ENCODE measurements around the gene SLBP. TPM values are rescaled to one million over a fixed set of nuclear protein-coding genes. Genes with fewer than 3 reads are reported as not detected.

SLBP gene
- total RNA-seq, 4 donors from 2014 or later, result 17.0 to 25.6 (median 21.0) TPM

DNA sequence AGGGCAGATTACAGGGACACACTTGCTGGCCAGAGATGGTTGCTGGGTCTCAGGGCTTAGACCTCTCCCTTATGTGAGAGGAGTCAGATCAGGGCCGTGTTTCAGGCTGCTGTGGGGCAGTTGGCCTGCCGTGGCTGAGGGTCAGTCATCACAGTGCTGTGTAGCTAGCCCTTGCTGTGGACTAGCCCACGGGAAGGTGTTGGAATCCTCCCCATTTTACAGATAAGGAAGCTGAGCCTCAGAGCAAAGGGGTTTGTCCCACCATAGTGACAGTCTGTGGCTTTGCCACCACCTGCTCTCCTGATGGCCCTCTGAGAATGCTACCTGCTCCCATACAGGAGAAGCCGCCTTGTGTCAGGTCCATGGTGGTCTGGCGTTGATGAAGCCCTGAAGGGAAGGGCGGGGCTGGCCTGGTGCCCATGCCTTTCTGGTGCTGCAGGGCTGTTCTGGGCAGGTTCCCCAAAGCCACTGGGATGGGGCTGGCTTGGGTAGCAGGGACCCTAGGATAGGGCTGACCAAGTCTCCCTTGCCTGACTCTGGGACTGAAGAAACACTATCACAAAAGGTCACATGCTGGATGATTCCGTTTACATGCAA lies 25.6 kb downstream of the SLBP start:
- in situ Hi-C loops (cut with MboI; ENCODE audit: low sequenced_read_pairs in 4 of 4), result loop anchor here in 2 of 4 donors (5.0 kb wide), 2 partner anchors 41 to 166 kb away; no protein-coding TSS in a partner anchor
- H3K27me3 ChIP-seq, result no peaks in the 10 kb centered on the region
- TF ChIP-seq, protein P1, sequence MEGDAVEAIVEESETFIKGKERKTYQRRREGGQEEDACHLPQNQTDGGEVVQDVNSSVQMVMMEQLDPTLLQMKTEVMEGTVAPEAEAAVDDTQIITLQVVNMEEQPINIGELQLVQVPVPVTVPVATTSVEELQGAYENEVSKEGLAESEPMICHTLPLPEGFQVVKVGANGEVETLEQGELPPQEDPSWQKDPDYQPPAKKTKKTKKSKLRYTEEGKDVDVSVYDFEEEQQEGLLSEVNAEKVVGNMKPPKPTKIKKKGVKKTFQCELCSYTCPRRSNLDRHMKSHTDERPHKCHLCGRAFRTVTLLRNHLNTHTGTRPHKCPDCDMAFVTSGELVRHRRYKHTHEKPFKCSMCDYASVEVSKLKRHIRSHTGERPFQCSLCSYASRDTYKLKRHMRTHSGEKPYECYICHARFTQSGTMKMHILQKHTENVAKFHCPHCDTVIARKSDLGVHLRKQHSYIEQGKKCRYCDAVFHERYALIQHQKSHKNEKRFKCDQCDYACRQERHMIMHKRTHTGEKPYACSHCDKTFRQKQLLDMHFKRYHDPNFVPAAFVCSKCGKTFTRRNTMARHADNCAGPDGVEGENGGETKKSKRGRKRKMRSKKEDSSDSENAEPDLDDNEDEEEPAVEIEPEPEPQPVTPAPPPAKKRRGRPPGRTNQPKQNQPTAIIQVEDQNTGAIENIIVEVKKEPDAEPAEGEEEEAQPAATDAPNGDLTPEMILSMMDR (IDR thresholded peaks at IDR 0.05 in 4 of 5, conservative IDR thresholded peaks at IDR 0.05 in 1 of 5), result no peak
- no peak for TF ChIP-seq POLR2A (IDR thresholded peaks at IDR 0.05)
- intact Hi-C loops (cut with DNase I; ENCODE audit: low total_unique reads), result loop anchor here (10.0 kb wide), 1 partner anchor 318 kb away; the partner anchor contains the start of gene NELFA
- ATAC-seq (no peak), DNase-seq (no peak)
- H3K36me3 ChIP-seq, result peaks cover 0 to 10% of the 10 kb centered on the region in 2 donors
- no peaks in the 10 kb centered on the region for H3K9me3 ChIP-seq
- peaks cover 0 to 11% of the 10 kb centered on the region in 2 donors for H3K4me1 ChIP-seq
- no peak overlapping the region for H3K4me3 ChIP-seq
- H3K27ac ChIP-seq, result peak overlapping the region in 1 of 4 donors; percentile 62

DNA sequence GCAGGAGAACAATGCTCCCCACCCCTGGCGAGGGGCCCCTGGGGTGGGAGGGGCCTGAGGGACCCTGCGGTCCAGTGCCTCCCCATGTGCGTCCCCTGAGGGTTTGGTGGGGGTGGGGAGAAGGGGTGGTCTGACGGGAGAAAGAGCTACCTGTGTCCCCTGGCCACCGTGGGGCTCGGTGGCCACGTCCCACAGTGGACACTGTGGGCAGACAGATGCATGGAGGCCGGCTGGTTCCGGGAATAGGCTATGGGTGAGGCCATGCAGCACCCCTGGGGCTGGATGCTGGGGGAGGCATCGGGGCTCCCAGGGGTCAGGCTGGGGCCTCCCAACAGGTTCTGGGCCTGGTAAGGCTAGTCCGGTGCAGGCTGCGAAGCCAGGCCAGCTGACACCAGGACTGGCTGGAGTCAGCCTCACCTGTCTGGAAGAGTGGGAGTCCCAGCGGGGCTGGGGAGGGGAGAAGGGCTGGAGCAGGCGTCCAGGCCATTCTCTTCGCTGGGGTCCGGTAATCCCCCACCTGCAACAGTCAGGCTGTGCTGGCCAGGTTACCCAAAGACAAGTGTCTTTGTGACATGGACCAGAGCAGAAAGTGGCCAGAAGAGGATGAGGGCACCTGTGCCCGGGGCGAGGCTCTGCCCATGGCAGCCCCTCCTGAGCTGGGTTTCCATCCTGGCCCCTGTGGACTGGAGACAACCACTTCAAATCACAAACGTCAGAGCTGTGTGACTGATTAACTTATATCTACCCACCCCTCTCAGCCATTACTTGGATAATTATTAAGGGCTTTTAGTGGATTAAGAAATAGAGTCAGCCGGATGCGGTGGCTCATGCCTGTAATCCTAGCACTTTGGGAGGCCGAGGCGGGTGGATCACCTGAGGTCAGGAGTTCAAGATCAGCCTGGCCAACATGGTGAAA lies 26.6 kb downstream of the SLBP start:
- TF ChIP-seq POLR2A (IDR thresholded peaks at IDR 0.05), result no peak
- ATAC-seq (no peak), DNase-seq (no peak)
- H3K4me3 ChIP-seq, result peak overlapping the region in 2 of 4 donors; percentile 47 to 49
- H3K4me1 ChIP-seq, result peaks cover 0 to 11% of the 10 kb centered on the region in 2 donors
- peak overlapping the region; percentile 58 to 82 (median 78) for H3K27ac ChIP-seq
- in situ Hi-C loops (cut with MboI; ENCODE audit: low sequenced_read_pairs in 4 of 4) (loop anchor here in 2 of 4 donors (5.0 kb wide), 2 partner anchors 42 to 167 kb away; no protein-coding TSS in a partner anchor), intact Hi-C loops (cut with DNase I; ENCODE audit: low total_unique reads) (loop anchor here (10.0 kb wide), 1 partner anchor 319 kb away; the partner anchor contains the start of gene NELFA)
- no peaks in the 10 kb centered on the region for H3K36me3 ChIP-seq
- no peaks in the 10 kb centered on the region for H3K27me3 ChIP-seq
- H3K9me3 ChIP-seq, result no peaks in the 10 kb centered on the region

DNA sequence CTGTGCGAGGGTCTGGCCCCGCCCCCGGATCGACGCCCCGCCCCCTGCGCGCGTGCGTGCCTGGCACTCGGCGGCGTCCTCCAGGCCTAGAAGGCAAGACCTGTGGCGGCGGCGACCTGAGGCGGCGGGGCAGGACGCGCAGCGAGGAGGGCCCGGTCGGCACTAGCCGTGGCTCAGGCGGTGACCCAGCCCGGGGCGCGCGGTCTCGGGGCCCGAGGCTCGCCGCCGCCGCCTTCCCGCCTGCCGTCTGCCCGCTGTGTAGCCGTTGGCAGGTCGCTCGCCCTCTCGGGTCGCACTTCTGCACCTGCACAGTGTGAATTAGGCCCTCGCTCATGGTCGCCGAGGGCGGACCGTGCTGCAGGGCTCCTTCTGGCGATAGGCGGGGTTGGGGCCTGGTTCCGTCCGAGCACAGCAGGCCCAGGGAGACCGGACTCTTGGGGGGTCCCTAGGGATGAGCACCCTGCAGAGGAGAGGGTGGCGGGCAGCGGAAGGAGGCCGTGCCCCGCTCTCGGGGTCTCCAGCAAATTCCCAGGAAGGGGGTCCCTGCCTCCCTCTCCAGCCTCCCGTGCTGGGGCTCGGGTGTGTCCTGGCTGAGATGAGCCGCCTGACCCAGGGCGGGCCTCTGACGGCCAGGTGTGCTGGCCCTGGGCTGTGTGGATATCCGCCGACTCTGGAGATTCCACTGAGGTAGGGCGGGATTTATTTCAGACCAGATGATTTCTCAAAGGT lies 27.4 kb downstream of the SLBP start:
- H3K9me3 ChIP-seq, result no peaks in the 10 kb centered on the region
- peaks cover 0 to 11% of the 10 kb centered on the region in 2 donors for H3K4me1 ChIP-seq
- H3K36me3 ChIP-seq, result no peaks in the 10 kb centered on the region
- peak; percentile 23 for ATAC-seq
- H3K27ac ChIP-seq, result peak overlapping the region; percentile 58 to 82 (median 78)
- no peaks in the 10 kb centered on the region for H3K27me3 ChIP-seq
- intact Hi-C loops (cut with DNase I; ENCODE audit: low total_unique reads), result loop anchor here (1.0 to 10.0 kb wide), 3 partner anchors 28 to 752 kb away; partner anchors contain the start of genes GAK, NELFA, SLBP and TMEM175
- DNase-seq, result peak in 1 of 2 donors; percentile 91
- TF ChIP-seq, protein P1 (IDR thresholded peaks at IDR 0.05 in 4 of 5, conservative IDR thresholded peaks at IDR 0.05 in 1 of 5), result no peak
- no peak for TF ChIP-seq POLR2A (IDR thresholded peaks at IDR 0.05)
- in situ Hi-C loops (cut with MboI; ENCODE audit: low sequenced_read_pairs in 4 of 4), result loop anchor here in 2 of 4 donors (5.0 kb wide), 2 partner anchors 43 to 168 kb away; no protein-coding TSS in a partner anchor
- H3K4me3 ChIP-seq, result peak overlapping the region; percentile 41 to 67 (median 48)

DNA sequence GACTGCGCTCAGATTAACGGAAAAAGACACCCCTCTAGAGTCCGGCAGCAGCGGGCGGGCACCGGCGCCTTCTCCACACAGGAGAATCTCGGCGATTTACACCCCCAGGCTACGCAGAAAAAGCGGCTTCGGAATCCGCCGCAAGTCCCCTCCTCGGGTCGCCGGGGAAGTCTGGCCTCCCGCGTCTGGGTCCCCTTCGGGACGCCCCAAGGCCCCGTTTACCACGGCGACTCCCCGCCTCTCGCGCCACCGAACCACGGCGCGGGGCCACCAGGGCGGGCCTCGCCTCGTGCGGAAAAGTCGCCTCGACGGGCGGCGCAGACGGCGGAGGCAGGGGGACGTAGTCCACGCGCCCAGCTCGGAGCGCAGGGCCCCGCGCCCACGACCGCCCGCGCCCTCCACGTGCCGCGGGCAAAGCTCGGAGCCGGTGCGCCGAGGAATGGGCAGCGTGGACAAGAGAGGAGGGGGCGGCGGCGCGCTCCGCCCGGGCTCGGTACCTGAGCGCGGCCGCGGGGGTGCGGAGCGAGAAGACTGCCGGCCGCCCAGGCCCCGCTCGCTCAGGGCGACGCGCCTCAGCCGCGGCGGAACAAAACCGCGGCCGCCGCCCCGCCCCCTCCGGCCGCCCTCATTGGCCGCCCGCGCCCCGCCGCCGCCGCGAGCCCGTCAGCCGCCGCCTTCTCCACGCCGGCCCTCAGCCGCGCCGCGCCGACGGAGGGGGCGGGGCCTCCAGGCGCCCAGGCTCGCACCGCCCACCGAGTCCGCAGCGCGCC lies 28.2 kb downstream of the SLBP start, which contains the start of gene FAM53A:
FAM53A (minus strand) TSS at position 578 of the 770 bp plus-strand sequence. CDS start 15,572 bp downstream, outside the sequence.
- TF ChIP-seq POLR2A (IDR thresholded peaks at IDR 0.05), result peak; percentile 64 to 68
- TF ChIP-seq, protein P1 (IDR thresholded peaks at IDR 0.05 in 4 of 5, conservative IDR thresholded peaks at IDR 0.05 in 1 of 5), result peak in 4 of 5 experiments; percentile 17 to 39 (median 26)
- Histone ChIP-seq H3K4me3 (peak within 1 kb of the TSS; percentile 62 to 85 (median 71)), H3K27me3 (no peaks in the 10 kb centered on the region), H3K36me3 (no peaks in the 10 kb centered on the region), H3K4me1 (peaks cover 0 to 11% of the 10 kb centered on the region in 2 donors), H3K27ac (peak within 1 kb of the TSS; percentile 68 to 86 (median 80)), H3K9me3 (no peaks in the 10 kb centered on the region)
- in situ Hi-C loops (cut with MboI; ENCODE audit: low sequenced_read_pairs in 4 of 4), result no loop called here
- intact Hi-C loops (cut with DNase I; ENCODE audit: low total_unique reads), result loop anchor here (1.0 to 10.0 kb wide), 3 partner anchors 28 to 752 kb away; partner anchors contain the start of genes GAK, NELFA, SLBP and TMEM175
- ATAC-seq, result peak; percentile 85 to 86
- peak in 1 of 2 donors; percentile 79 for DNase-seq
